Sciatic nerve (tissue), 1 donor: ENCODE measurements around the gene CNTNAP3B. TPM values are rescaled to one million over a fixed set of nuclear protein-coding genes. Genes with fewer than 3 reads are reported as not detected.

ENCODE experiments used
- total RNA-seq: library from RNA; stranded (reverse); fragmentation: NEBNext Ultra II Directional; extraction: Animal tissue kit (Norgen Biotek cat#: 25700); gene quantifications from one replicate; pipeline ENCODE4 v1.2.1, GENCODE V29; 2021
- donor health status: DM: no; HTN: no; CAD: no.

The CNTNAP3B gene
- total RNA-seq, 1 donor from 2014 or later = 20.4 TPM

Other genes starting within 250 kb of the CNTNAP3B start
- gene SPATA31A6, start 54.2 kb upstream of the CNTNAP3B start, total RNA-seq = not detected